HL-60 (cell line): ENCODE data around the gene TMX2.
A peak's percentile ranks its signal among the peaks of the same experiment; 100 is the strongest.

ENCODE experiments used
- DNase-seq, 2 experiments: peaks; one replicate each; pipeline ENCODE4 v3.0.0-alpha.2; 2010 to 2020; ENCODE audit warnings: low read depth in 1 of 2, low spot score in 1 of 2
- H3K27ac ChIP-seq: fragments of 250-450 bp; sonication (Bioruptor Pico); replicated peaks from 2 replicates; pipeline ENCODE4 v1.5.1; 2020; ENCODE audit warnings: mild to moderate bottlenecking, moderate library complexity
- H3K27me3 ChIP-seq: fragments of 250-450 bp; sonication (Bioruptor Pico); 2 replicates; pipeline ENCODE4 v1.5.1; 2021; ENCODE audit warnings: mild to moderate bottlenecking, moderate library complexity; ENCODE audit not compliant: insufficient read depth, poor library complexity, severe bottlenecking
- H3K4me3 ChIP-seq: replicated peaks from 2 replicates; pipeline ENCODE4 v1.5.1; 2011; ENCODE audit warnings: mild to moderate bottlenecking, control low read depth, low read length; ENCODE audit not compliant: insufficient read depth
- CTCF ChIP-seq: IDR thresholded peaks from one replicate; pipeline ENCODE4 v1.5.1; 2011; ENCODE audit warnings: low read length, control low read depth, inconsistent platforms; ENCODE audit not compliant: insufficient read depth
- GABPA ChIP-seq: IDR thresholded peaks from 2 replicates; pipeline ENCODE4 v1.6.1; 2012; ENCODE audit warnings: low read depth
- POLR2AphosphoS5 ChIP-seq: IDR thresholded peaks from 2 replicates; pipeline ENCODE4 v1.6.1; 2012; ENCODE audit warnings: low read depth
- REST ChIP-seq: IDR thresholded peaks from 2 replicates; pipeline ENCODE4 v1.6.1; 2012; ENCODE audit warnings: low read depth; ENCODE audit not compliant: insufficient replicate concordance
- SPI1 ChIP-seq: IDR thresholded peaks from 2 replicates; pipeline ENCODE4 v1.6.1; 2012; ENCODE audit warnings: low read depth, mild to moderate bottlenecking, borderline replicate concordance

Gene TMX2

GRCh38 chr11:57667117-57667735 is 45.2 kb upstream of the TMX2 start:
- peak; percentile 98 for DNase-seq
- TF ChIP-seq CTCF: no peak
- TF ChIP-seq POLR2AphosphoS5: peak; percentile 48; the same call in 1 of the 2 replicates
- TF ChIP-seq SPI1: peak; percentile 80; the same call in 1 of the 2 replicates
- peak; percentile 16 for TF ChIP-seq REST
- peak; percentile 62 for TF ChIP-seq GABPA
- H3K27me3 ChIP-seq: no peaks in the 10 kb centered on the region
- peak overlapping the region; percentile 75 for H3K4me3 ChIP-seq
- peak overlapping the region; percentile 100 for H3K27ac ChIP-seq

- DNase-seq: peak; percentile 99
- peak; percentile 9; the same call in 1 of the 2 replicates for TF ChIP-seq SPI1
- TF ChIP-seq REST: peak; percentile 39
- no peak for TF ChIP-seq CTCF
- peak; percentile 78 for TF ChIP-seq GABPA
- TF ChIP-seq POLR2AphosphoS5: peak; percentile 59; the same call in 1 of the 2 replicates
- Histone ChIP-seq H3K27ac (peak within 1 kb of the TSS; percentile 100), H3K4me3 (peak within 1 kb of the TSS; percentile 90), H3K27me3 (no peaks in the 10 kb centered on the region)
Measured at GRCh38 chr11:57667736-57668433, 44.5 kb upstream of the TMX2 start, which contains the start of gene ZDHHC5. Gene ZDHHC5 (plus strand): TSS chr11:57668114. CDS start chr11:57673091, 4,977 bp downstream.

GRCh38 chr11:57668434-57668782 is 44.0 kb upstream of the TMX2 start:
- Histone ChIP-seq H3K27ac (peak overlapping the region; percentile 100), H3K27me3 (no peaks in the 10 kb centered on the region), H3K4me3 (peak overlapping the region; percentile 90)
- TF ChIP-seq REST (no peak), POLR2AphosphoS5 (no peak), GABPA (no peak; the same call in 1 of the 2 replicates)
- DNase-seq: peak in 1 of 2 experiments; percentile 40
